ENCODE data around the gene ABCC4.

The ABCC4 gene

DNA sequence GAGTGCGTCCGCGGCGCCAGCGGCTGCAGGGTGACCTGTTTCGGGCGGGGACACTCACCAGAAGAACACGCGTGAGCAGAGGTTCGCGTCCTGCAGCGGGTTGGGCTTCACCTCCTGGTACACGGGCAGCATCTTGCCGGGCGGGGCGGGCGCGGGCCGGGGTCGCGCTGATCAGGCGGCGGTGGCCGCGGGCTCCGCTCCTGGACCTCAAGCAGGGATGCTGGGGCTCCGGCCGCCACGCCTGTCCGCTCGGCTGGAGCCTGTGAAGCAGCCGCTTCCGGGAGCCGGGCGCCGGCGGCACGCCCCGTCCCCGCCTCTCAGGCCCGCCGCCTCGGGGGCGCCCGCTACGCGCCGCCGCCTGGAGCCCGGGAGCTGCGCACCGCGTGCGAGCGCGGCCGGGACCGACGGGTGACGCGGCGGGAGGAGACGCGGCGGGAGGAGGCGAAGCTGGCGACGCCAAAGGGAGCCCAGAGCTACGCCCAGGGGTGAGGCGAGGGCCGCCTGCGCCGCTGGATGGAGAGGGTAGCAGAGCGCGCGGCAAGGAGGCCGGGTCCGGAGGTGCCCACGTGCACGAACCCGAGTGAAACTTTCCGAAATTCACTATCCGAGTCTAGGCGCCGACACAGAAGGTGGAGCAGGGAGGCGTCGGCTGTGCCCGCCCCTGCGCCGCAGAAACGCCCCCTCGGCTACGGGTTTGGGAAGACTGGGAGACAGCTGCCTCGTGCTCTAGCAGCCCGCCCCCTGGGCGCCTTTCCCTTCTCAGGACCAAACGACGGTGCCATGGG, at the start of gene ABCC4:
TSS of gene ABCC4 (minus strand) at position 269 of the 785 bp plus-strand sequence. CDS start at position 132, 137 bp downstream.
- in situ Hi-C loops (cut with HindIII; ENCODE audit: low sequenced_read_pairs): no loop called here

GRCh38 chr13:95349267-95349666, 48.0 kb upstream of the ABCC4 start:
- in situ Hi-C loops (cut with HindIII; ENCODE audit: low sequenced_read_pairs): no loop called here

DNA sequence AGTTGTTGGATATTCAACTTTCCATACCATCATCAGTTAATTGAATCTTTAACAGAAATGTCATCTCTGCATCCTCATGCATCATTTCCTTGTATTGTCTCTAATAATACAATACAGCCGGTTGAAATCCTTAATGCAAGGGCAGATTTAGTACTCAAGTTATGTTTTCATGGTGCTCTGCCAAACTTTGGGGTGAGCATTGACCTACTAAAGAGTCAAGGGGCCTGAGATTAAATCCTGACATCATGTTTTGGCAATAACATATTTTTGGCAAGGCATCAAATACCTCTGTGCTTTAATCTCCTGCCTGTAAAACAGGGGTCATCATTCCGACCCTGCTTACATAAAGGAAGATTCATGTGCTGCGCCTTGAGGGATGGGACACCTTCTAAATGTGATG, 42.7 kb upstream of the ABCC4 start:
- in situ Hi-C loops (cut with HindIII; ENCODE audit: low sequenced_read_pairs): loop anchor here (5.0 kb wide), 1 partner anchor 33 kb away; no protein-coding TSS in a partner anchor

DNA sequence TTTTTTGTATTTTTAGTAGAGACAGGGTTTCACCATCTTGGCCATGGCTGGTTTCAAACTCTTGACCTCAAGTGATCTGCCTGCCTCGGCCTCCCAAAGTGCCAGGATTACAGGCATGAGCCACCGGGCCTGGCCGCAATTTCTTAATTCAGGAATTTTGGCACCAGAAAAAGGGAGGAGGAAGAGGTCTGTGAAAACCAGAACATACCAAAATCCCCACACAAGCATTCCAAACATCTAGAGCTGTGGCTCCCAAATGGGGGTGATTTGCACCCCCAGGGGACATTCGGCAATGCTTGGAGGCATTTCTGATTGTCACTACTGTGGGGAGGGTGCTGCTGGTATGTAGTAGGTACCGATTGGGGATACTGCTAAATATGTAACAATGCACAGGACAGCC, 40.2 kb upstream of the ABCC4 start:
- in situ Hi-C loops (cut with HindIII; ENCODE audit: low sequenced_read_pairs): loop anchor here (5.0 kb wide), 1 partner anchor 36 kb away; no protein-coding TSS in a partner anchor

GRCh38 chr13:95338905-95339304, 37.7 kb upstream of the ABCC4 start:
- in situ Hi-C loops (cut with HindIII; ENCODE audit: low sequenced_read_pairs): no loop called here

- in situ Hi-C loops (cut with HindIII; ENCODE audit: low sequenced_read_pairs): no loop called here
These were observed 36.3 kb upstream of the ABCC4 start for GRCh38 chr13:95337597-95337996.

DNA sequence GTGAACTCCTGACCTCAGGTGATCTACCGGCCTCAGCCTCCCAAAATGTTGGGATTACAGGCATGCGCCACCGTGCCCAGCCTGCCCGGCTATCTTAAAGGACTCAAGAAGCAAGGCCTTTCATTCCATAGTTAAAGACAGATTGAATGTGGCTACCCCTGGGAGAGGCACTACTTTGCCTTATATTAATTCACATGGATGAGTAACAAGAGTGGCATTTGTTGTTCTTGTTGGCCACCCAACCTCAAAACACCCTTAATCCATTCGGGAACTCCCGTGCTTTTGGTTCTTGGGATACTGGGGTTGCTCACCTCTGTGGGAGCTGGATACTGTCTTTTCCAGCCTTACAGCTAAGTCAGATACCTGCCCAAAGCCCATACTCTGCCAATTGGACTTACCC, 34.4 kb upstream of the ABCC4 start:
- in situ Hi-C loops (cut with HindIII; ENCODE audit: low sequenced_read_pairs): no loop called here

- in situ Hi-C loops (cut with HindIII; ENCODE audit: low sequenced_read_pairs): no loop called here
These were observed 27.1 kb upstream of the ABCC4 start for GRCh38 chr13:95328386-95328785.

GRCh38 chr13:95327190-95327589, 25.9 kb upstream of the ABCC4 start:
- in situ Hi-C loops (cut with HindIII; ENCODE audit: low sequenced_read_pairs): no loop called here

- in situ Hi-C loops (cut with HindIII; ENCODE audit: low sequenced_read_pairs): no loop called here
These were observed 25.4 kb upstream of the ABCC4 start for GRCh38 chr13:95326695-95327094.

GRCh38 chr13:95325485-95325884, 24.2 kb upstream of the ABCC4 start:
- in situ Hi-C loops (cut with HindIII; ENCODE audit: low sequenced_read_pairs): no loop called here

- in situ Hi-C loops (cut with HindIII; ENCODE audit: low sequenced_read_pairs): loop anchor here (5.0 kb wide), 2 partner anchors 33 to 72 kb away; no protein-coding TSS in a partner anchor
These were observed 22.8 kb upstream of the ABCC4 start for GRCh38 chr13:95323930-95324662.

GRCh38 chr13:95319551-95320274, 18.5 kb upstream of the ABCC4 start:
- in situ Hi-C loops (cut with HindIII; ENCODE audit: low sequenced_read_pairs): loop anchor here (5.0 kb wide), 2 partner anchors 38 to 67 kb away; no protein-coding TSS in a partner anchor

GRCh38 chr13:95317039-95317989, 16.1 kb upstream of the ABCC4 start:
- in situ Hi-C loops (cut with HindIII; ENCODE audit: low sequenced_read_pairs): no loop called here

DNA sequence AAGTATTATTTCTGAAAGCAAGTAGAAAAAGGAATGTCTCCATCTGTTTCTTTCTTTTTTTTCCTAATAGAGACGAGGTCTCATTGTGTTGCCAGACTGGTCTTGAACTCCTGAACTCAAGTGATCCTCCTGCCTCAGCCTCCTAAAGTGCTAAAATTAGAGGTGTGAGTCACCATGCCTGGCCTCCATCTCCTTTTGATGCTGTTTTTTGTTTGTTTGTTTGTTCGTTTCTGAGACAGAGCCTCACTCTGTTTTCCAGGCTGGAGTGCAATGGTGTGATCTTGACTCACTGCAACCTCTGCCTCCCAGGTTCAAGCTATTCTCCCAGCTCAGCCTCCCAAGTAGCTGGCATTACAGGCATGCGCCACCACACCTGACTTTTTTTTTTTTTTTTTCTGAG, 14.5 kb upstream of the ABCC4 start:
- in situ Hi-C loops (cut with HindIII; ENCODE audit: low sequenced_read_pairs): no loop called here

GRCh38 chr13:95307507-95307906, 6.3 kb upstream of the ABCC4 start:
- in situ Hi-C loops (cut with HindIII; ENCODE audit: low sequenced_read_pairs): no loop called here

GRCh38 chr13:95304453-95304852, 3.2 kb upstream of the ABCC4 start:
- in situ Hi-C loops (cut with HindIII; ENCODE audit: low sequenced_read_pairs): no loop called here

DNA sequence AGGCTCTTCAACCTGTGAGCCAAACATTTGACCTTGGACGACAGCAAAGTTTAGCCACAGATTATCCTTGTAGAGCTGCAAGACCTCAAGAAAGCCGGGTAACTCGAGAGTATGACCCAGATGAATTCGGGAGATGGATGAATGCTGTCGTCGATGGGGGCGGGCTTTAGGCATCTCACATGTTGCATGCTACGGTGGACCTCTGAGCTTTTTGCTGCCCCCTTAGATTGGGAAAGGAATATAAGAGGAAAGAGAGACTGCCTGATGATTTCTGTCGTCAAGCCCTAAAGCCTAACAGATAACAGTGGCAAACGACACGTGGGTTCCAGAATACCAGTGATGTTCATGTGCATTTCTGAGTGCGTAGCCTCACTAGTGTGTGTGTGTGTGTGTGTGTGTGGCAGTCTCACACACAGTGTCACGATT, 730 bp upstream of the ABCC4 start:
- in situ Hi-C loops (cut with HindIII; ENCODE audit: low sequenced_read_pairs): no loop called here

GRCh38 chr13:95300625-95301182, 547 bp downstream of the ABCC4 start:
- in situ Hi-C loops (cut with HindIII; ENCODE audit: low sequenced_read_pairs): no loop called here
